ENCODE measurements around the gene TBC1D14.
"Not testable (repeated sequence)": the region's sequence is repeated elsewhere in the genome, so short reads cannot be mapped to it uniquely, and the experiment has no call there.

Gene TBC1D14

GRCh38 chr4:7068883-7069282, 159.3 kb downstream of the TBC1D14 start:
- no peak for DNase-seq

- DNase-seq: peak; percentile 87
Observed at GRCh38 chr4:7070729-7071511, 161.3 kb downstream of the TBC1D14 start.

GRCh38 chr4:7073059-7073458, 163.4 kb downstream of the TBC1D14 start:
- no peak for DNase-seq

- no peak for DNase-seq
Observed at GRCh38 chr4:7073526-7074390, 164.1 kb downstream of the TBC1D14 start.

- no peak for DNase-seq
Observed at GRCh38 chr4:7074426-7074825, 164.8 kb downstream of the TBC1D14 start.

- DNase-seq: no peak
Observed at GRCh38 chr4:7075962-7076695, 166.5 kb downstream of the TBC1D14 start.

- DNase-seq: no peak
Observed at GRCh38 chr4:7076696-7077082, 167.1 kb downstream of the TBC1D14 start.

GRCh38 chr4:7077371-7077770, 167.7 kb downstream of the TBC1D14 start:
- DNase-seq: no peak

GRCh38 chr4:7078025-7078424, 168.4 kb downstream of the TBC1D14 start:
- no peak for DNase-seq

GRCh38 chr4:7079483-7079882, 169.9 kb downstream of the TBC1D14 start:
- not testable (repeated sequence) for DNase-seq

- not testable (repeated sequence) for DNase-seq
Observed at GRCh38 chr4:7079909-7080308, 170.3 kb downstream of the TBC1D14 start.
